ENCODE data around the gene APOBEC3A. TPM values are rescaled to one million over a fixed set of nuclear protein-coding genes. Genes with fewer than 3 reads are reported as not detected.

Gene APOBEC3A
- total and polyA plus RNA-seq, 2 donors (not counting 1 experiment from before 2014, with no cell fraction given) = 2.8 TPM; not detected in 1

DNA sequence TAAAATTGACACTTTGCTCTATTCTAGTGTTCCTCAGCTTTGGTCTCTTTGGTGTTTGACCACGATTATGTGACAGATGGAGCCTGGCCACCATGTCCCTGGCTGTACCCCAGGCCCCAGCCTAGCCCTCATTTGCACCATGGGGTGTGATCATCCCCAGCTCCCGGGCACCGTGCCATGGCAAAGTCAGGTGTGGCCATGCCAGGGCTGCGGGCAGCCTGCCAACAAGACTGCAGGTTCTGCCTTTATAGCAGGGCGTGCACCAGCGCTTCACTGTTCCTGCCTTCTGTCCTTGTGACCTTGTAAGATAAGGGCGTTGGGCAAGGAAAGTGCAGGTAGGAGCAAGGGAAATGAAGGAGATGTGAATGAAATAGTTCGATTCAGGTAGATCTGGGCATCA lies 22.4 kb upstream of the APOBEC3A start:
- no peak overlapping the region for H3K27ac Mint-ChIP-seq
- no peaks in the 10 kb centered on the region for H3K79me2 ChIP-seq (ENCODE audit: control insufficient read depth, insufficient read depth, low read length)
- ATAC-seq (ENCODE audit: low read depth) (no peak), DNase-seq (no peak)
- H4K20me1 ChIP-seq (ENCODE audit: control insufficient read depth, insufficient read depth, low read length, poor library complexity, severe bottlenecking) = no peaks in the 10 kb centered on the region
- no peaks in the 10 kb centered on the region for H3K4me1 Mint-ChIP-seq
- intact Hi-C loops (cut with micrococcal nuclease) = no loop called here
- no peak overlapping the region for H3K4me3 Mint-ChIP-seq
- H3K9me3 Mint-ChIP-seq (ENCODE audit: insufficient read depth) = no peaks in the 10 kb centered on the region
- ChIA-PET CTCF (no interaction called here), POLR2A (no interaction called here)
- H3K9me3 ChIP-seq (ENCODE audit: control extremely low read depth in 1 of 3, control insufficient read depth in 2 of 3, insufficient read depth in 1 of 3, low read length in 2 of 3) = no peaks in the 10 kb centered on the region
- H3K9ac ChIP-seq (ENCODE audit: low read length) = no peak overlapping the region
- no peak overlapping the region for H3K4me2 ChIP-seq (replicated peaks; ENCODE audit: low read depth, low read length, poor library complexity, severe bottlenecking)
- peaks cover 26% of the 10 kb centered on the region for H3K27me3 Mint-ChIP-seq
- H3K27ac ChIP-seq (ENCODE audit: low read length in 2 of 2) = no peak overlapping the region
- no peaks in the 10 kb centered on the region for H3K36me3 ChIP-seq (replicated peaks in 1 of 2; ENCODE audit: control extremely low read depth in 1 of 2, control insufficient read depth in 1 of 2, extremely low read depth in 1 of 2, insufficient read depth in 2 of 2, low read length in 1 of 2)
- peaks cover 0 to 6% (median 3%) of the 10 kb centered on the region in 4 experiments for H3K27me3 ChIP-seq (replicated peaks in 1 of 4; ENCODE audit: control extremely low read depth in 1 of 4, control insufficient read depth in 3 of 4, insufficient read depth in 4 of 4, low read length in 3 of 4)
- TF ChIP-seq, protein P1, sequence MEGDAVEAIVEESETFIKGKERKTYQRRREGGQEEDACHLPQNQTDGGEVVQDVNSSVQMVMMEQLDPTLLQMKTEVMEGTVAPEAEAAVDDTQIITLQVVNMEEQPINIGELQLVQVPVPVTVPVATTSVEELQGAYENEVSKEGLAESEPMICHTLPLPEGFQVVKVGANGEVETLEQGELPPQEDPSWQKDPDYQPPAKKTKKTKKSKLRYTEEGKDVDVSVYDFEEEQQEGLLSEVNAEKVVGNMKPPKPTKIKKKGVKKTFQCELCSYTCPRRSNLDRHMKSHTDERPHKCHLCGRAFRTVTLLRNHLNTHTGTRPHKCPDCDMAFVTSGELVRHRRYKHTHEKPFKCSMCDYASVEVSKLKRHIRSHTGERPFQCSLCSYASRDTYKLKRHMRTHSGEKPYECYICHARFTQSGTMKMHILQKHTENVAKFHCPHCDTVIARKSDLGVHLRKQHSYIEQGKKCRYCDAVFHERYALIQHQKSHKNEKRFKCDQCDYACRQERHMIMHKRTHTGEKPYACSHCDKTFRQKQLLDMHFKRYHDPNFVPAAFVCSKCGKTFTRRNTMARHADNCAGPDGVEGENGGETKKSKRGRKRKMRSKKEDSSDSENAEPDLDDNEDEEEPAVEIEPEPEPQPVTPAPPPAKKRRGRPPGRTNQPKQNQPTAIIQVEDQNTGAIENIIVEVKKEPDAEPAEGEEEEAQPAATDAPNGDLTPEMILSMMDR (IDR thresholded peaks at IDR 0.05) = no peak
- TF ChIP-seq EZH2 (IDR thresholded peaks at IDR 0.05; ENCODE audit: borderline replicate concordance, insufficient read depth, low read depth, low read length, poor library complexity, severe bottlenecking) = no peak
- H3K4me3 ChIP-seq (ENCODE audit: control extremely low read depth in 1 of 5, extremely low read depth in 1 of 5, insufficient read depth in 1 of 5, low read depth in 2 of 5, low read length in 4 of 5) = no peak overlapping the region
- no peaks in the 10 kb centered on the region for H3K4me1 ChIP-seq (ENCODE audit: control insufficient read depth in 2 of 2, insufficient read depth in 2 of 2, low read length in 2 of 2)
- WGBS (ENCODE audit: insufficient coverage) = 93% methylated on average over 8 of the region's 8 CpGs
- no peak overlapping the region for H2AFZ ChIP-seq (ENCODE audit: insufficient read depth, low read depth, low read length, poor library complexity, severe bottlenecking)

DNA sequence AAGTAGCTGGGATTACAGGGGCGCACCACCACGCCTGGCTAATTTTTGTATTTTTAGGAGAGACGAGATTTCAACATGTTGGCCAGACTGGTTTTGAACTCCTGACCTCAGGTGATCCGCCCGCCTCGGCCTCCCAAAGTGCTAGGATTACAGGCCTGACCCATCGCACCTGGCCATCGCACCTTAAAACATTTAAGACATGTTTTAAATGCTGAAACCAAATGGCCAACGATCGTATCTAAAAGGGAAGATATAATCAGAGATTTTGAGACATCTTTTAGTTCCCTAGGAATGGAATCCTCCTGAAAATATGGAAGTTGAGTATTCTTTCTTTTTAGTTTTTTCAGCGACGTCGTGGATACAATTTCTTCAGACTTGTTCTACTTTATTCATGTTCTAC lies 21.8 kb upstream of the APOBEC3A start:
- H3K4me1 Mint-ChIP-seq = no peaks in the 10 kb centered on the region
- peaks cover 23% of the 10 kb centered on the region for H3K27me3 Mint-ChIP-seq
- H4K20me1 ChIP-seq (ENCODE audit: control insufficient read depth, insufficient read depth, low read length, poor library complexity, severe bottlenecking) = no peaks in the 10 kb centered on the region
- no peak overlapping the region for H3K27ac ChIP-seq (ENCODE audit: low read length in 2 of 2)
- DNase-seq (no peak), ATAC-seq (ENCODE audit: low read depth) (no peak)
- intact Hi-C loops (cut with micrococcal nuclease) = no loop called here
- no peak overlapping the region for H3K27ac Mint-ChIP-seq
- POLR2A ChIA-PET = no interaction called here
- no peaks in the 10 kb centered on the region for H3K36me3 ChIP-seq (replicated peaks in 1 of 2; ENCODE audit: control extremely low read depth in 1 of 2, control insufficient read depth in 1 of 2, extremely low read depth in 1 of 2, insufficient read depth in 2 of 2, low read length in 1 of 2)
- H3K4me3 Mint-ChIP-seq = no peak overlapping the region
- H3K9me3 ChIP-seq (ENCODE audit: control extremely low read depth in 1 of 3, control insufficient read depth in 2 of 3, insufficient read depth in 1 of 3, low read length in 2 of 3) = no peaks in the 10 kb centered on the region
- 87% methylated on average over 6 of the region's 13 CpGs for WGBS (ENCODE audit: insufficient coverage)
- peaks cover 0 to 6% (median 3%) of the 10 kb centered on the region in 4 experiments for H3K27me3 ChIP-seq (replicated peaks in 1 of 4; ENCODE audit: control extremely low read depth in 1 of 4, control insufficient read depth in 3 of 4, insufficient read depth in 4 of 4, low read length in 3 of 4)
- no peaks in the 10 kb centered on the region for H3K79me2 ChIP-seq (ENCODE audit: control insufficient read depth, insufficient read depth, low read length)
- H3K4me3 ChIP-seq (ENCODE audit: control extremely low read depth in 1 of 5, extremely low read depth in 1 of 5, insufficient read depth in 1 of 5, low read depth in 2 of 5, low read length in 4 of 5) = no peak overlapping the region
- H3K9me3 Mint-ChIP-seq (ENCODE audit: insufficient read depth) = no peaks in the 10 kb centered on the region
- no peak overlapping the region for H3K9ac ChIP-seq (ENCODE audit: low read length)
- no peak for TF ChIP-seq EZH2 (IDR thresholded peaks at IDR 0.05; ENCODE audit: borderline replicate concordance, insufficient read depth, low read depth, low read length, poor library complexity, severe bottlenecking)
- TF ChIP-seq, protein P1 (IDR thresholded peaks at IDR 0.05) = no peak
- CTCF ChIA-PET = no interaction called here
- no peak overlapping the region for H3K4me2 ChIP-seq (replicated peaks; ENCODE audit: low read depth, low read length, poor library complexity, severe bottlenecking)
- no peak overlapping the region for H2AFZ ChIP-seq (ENCODE audit: insufficient read depth, low read depth, low read length, poor library complexity, severe bottlenecking)
- H3K4me1 ChIP-seq (ENCODE audit: control insufficient read depth in 2 of 2, insufficient read depth in 2 of 2, low read length in 2 of 2) = no peaks in the 10 kb centered on the region

Data from B cell (primary cell).